ENCODE measurements around the gene RNU6-8. TPM values are rescaled to one million over a fixed set of nuclear protein-coding genes. Genes with fewer than 3 reads are reported as not detected.

The RNU6-8 gene
- total RNA-seq, 1 experiment from 2014 or later: not detected

GRCh38 chr14:32166924-32167323 lies 36.1 kb downstream of the RNU6-8 start:
- CTCF ChIA-PET: no interaction called here
- RAD21 ChIA-PET (ENCODE audit: low non-redundant PET in 1 of 2, low total read pairs in 2 of 2, uncharacterized antibody in 2 of 2, unreplicated experiment in 2 of 2): no interaction called here

More at GRCh38 chr14:32166924-32167323, 36.1 kb downstream of the RNU6-8 start:
- Histone ChIP-seq H3K4me1 (ENCODE audit: control insufficient read depth in 1 of 2, insufficient read depth in 2 of 2, low read length in 2 of 2) (no peaks in the 10 kb centered on the region), H3K9ac (ENCODE audit: low read length) (no peak overlapping the region), H3K27me3 (ENCODE audit: insufficient read depth, low read length) (no peaks in the 10 kb centered on the region), H3K9me2 (ENCODE audit: insufficient read depth) (no peaks in the 10 kb centered on the region), H3K79me2 (ENCODE audit: insufficient read depth, low read length) (no peaks in the 10 kb centered on the region), H3K27ac (ENCODE audit: low read depth, low read length) (no peak overlapping the region), H3K4me3 (replicated peaks in 1 of 2; ENCODE audit: low read depth in 1 of 2, low read length in 2 of 2) (no peak overlapping the region), H2AFZ (ENCODE audit: low read depth, low read length, poor library complexity, severe bottlenecking) (no peak overlapping the region), H3K4me2 (ENCODE audit: low read length) (no peak overlapping the region), H3K9me3 (ENCODE audit: control insufficient read depth in 1 of 2, insufficient read depth in 1 of 2, low read depth in 1 of 2, low read length in 2 of 2) (no peaks in the 10 kb centered on the region), H3K36me3 (ENCODE audit: control insufficient read depth in 1 of 2, insufficient read depth in 2 of 2, low read length in 2 of 2) (no peaks in the 10 kb centered on the region), H4K20me1 (ENCODE audit: insufficient read depth) (no peaks in the 10 kb centered on the region)
- no TSS peak for BruUV-seq (replicated peaks)
- ATAC-seq (no peak), DNase-seq (ENCODE audit: low read depth, low spot score) (no peak)
- TF ChIP-seq ZFX (IDR thresholded peaks at IDR 0.05) (no peak), RAD21 (IDR thresholded peaks at IDR 0.05; ENCODE audit: low read depth) (no peak), CBX3 (IDR thresholded peaks at IDR 0.05; ENCODE audit: low read depth) (no peak), REST (IDR thresholded peaks at IDR 0.05; ENCODE audit: low read depth) (no peak), EZH2 (IDR thresholded peaks at IDR 0.05) (no peak), JUND (IDR thresholded peaks at IDR 0.05) (no peak), ZBTB33 (IDR thresholded peaks at IDR 0.05; ENCODE audit: extremely low read depth, insufficient replicate concordance, low read length) (no peak), SIN3A (IDR thresholded peaks at IDR 0.05; ENCODE audit: low read depth) (no peak), ZNF274 (IDR thresholded peaks at IDR 0.05; ENCODE audit: low read depth, low read length) (no peak), SP1 (IDR thresholded peaks at IDR 0.05; ENCODE audit: low read depth) (no peak), POLR2AphosphoS5 (IDR thresholded peaks at IDR 0.05; ENCODE audit: low read depth, low read length) (no peak), ATF3 (IDR thresholded peaks at IDR 0.05) (no peak), FOSL1 (IDR thresholded peaks at IDR 0.05; ENCODE audit: low read depth) (no peak), CEBPB (IDR thresholded peaks at IDR 0.05; ENCODE audit: low read depth) (no peak), ELF1 (IDR thresholded peaks at IDR 0.05; ENCODE audit: borderline replicate concordance, low read depth) (no peak), CTCF (IDR thresholded peaks at IDR 0.05 in 2 of 3, conservative IDR thresholded peaks at IDR 0.05 in 1 of 3; ENCODE audit: borderline replicate concordance in 1 of 3, insufficient read depth in 1 of 3, low read depth in 2 of 3, low read length in 2 of 3) (no peak), TCF7L2 (IDR thresholded peaks at IDR 0.05; ENCODE audit: borderline replicate concordance, extremely low read depth, insufficient read depth, insufficient read length) (no peak), POLR2A (IDR thresholded peaks at IDR 0.05; ENCODE audit: borderline replicate concordance, extremely low read depth, insufficient read depth, insufficient read length) (no peak), YY1 (IDR thresholded peaks at IDR 0.05; ENCODE audit: extremely low read depth, insufficient replicate concordance, low read depth, low read length) (no peak)
- intact Hi-C loops (cut with micrococcal nuclease): no loop called here
- POLR2A ChIA-PET: no interaction called here
